Kidney (tissue), 14 donors: ENCODE data around the gene BAZ1A. TPM values are rescaled to one million over a fixed set of nuclear protein-coding genes. Genes with fewer than 3 reads are reported as not detected.

Experiments
- DNase-seq, 5 donors: peaks; one replicate each; pipeline ENCODE4 v3.0.0-alpha.2; 2013 to 2020
- FAIRE-seq: peaks from 2 replicates; lab custom pipeline; 2012; peaks lifted over from hg19 to GRCh38; lab: Jason Lieb, UNC
- H3K27ac ChIP-seq, 2 donors: one replicate each; pipeline ENCODE4 v1.7.0; 2013; ENCODE audit warnings: low read depth in 2 of 2, low read length in 2 of 2, inconsistent platforms in 1 of 2
- H3K27me3 ChIP-seq: one replicate; pipeline ENCODE4 v1.7.1; 2013; ENCODE audit warnings: low read length, inconsistent platforms; ENCODE audit not compliant: control insufficient read depth, insufficient read depth
- H3K36me3 ChIP-seq, 3 donors: one replicate each; pipeline versions ENCODE4 v1.7.0 to v1.7.1; 2013; ENCODE audit warnings: low read length in 3 of 3, control low read depth in 1 of 3, inconsistent platforms in 1 of 3; ENCODE audit not compliant: insufficient read depth in 3 of 3, control insufficient read depth in 2 of 3
- H3K4me1 ChIP-seq, 3 donors: one replicate each; pipeline versions ENCODE4 v1.7.0 to v1.7.1; 2013; ENCODE audit warnings: low read length in 3 of 3, inconsistent platforms in 1 of 3, low read depth in 1 of 3; ENCODE audit not compliant: control insufficient read depth in 2 of 3, insufficient read depth in 2 of 3
- H3K4me3 ChIP-seq, 3 donors: one replicate each; pipeline versions ENCODE4 v1.7.0 to v1.8.1; 2013; ENCODE audit warnings: low read length in 3 of 3, control low read depth in 1 of 3, inconsistent platforms in 1 of 3
- H3K9ac ChIP-seq, 3 donors: one replicate each; pipeline versions ENCODE4 v1.7.0 to v1.7.1; 2013; ENCODE audit warnings: low read length in 3 of 3, control low read depth in 1 of 3, inconsistent platforms in 1 of 3
- H3K9me3 ChIP-seq, 3 donors: one replicate each; pipeline versions ENCODE4 v1.7.0 to v1.7.1; 2013; ENCODE audit warnings: low read length in 3 of 3, control low read depth in 1 of 3, inconsistent platforms in 1 of 3; ENCODE audit not compliant: control insufficient read depth in 2 of 3, insufficient read depth in 1 of 3
- CTCF ChIP-seq: IDR thresholded peaks from 3 replicates; pipeline ENCODE4 v1.5.1; 2012; ENCODE audit warnings: mild to moderate bottlenecking, moderate library complexity, borderline replicate concordance; ENCODE audit not compliant: insufficient read depth; ENCODE audit errors: extremely low read depth
- intact Hi-C: fragments of 100-400 bp; cut with DNase I; formaldehyde crosslinking; loops from one replicate; pipeline ENCODE4 v1.11.1; 2022
- polyA plus RNA-seq: library from polyadenylated mRNA; stranded (reverse); fragments of 350-450 nt; fragmentation: Illumina TruSeq; extraction: RNeasy Lipid Tissue Mini Kit (QIAGEN cat#74804); gene quantifications from one replicate; pipeline ENCODE4 v1.2.3, GENCODE V29; 2014; ENCODE audit warnings: low read depth, low replicate concordance; ENCODE audit not compliant: insufficient read depth
- total RNA-seq: library from RNA; stranded (reverse); fragmentation: NEBNext Ultra II Directional; extraction: Animal tissue kit (Norgen Biotek cat#: 25700); gene quantifications from one replicate; pipeline ENCODE4 v1.2.1, GENCODE V29; 2021
- donor health status: control.
- donor health status: control.
- donor health status: control.
- donor health status: control.
- donor health status: control.
- donor health status: DM: yes; HTN: yes; CAD: no.
- donor health status: Normal renal cell carcinoma (clear cell type).

BAZ1A gene
- total and polyA plus RNA-seq, 2 donors from 2014 or later = 3.1 to 20.8 TPM

DNA sequence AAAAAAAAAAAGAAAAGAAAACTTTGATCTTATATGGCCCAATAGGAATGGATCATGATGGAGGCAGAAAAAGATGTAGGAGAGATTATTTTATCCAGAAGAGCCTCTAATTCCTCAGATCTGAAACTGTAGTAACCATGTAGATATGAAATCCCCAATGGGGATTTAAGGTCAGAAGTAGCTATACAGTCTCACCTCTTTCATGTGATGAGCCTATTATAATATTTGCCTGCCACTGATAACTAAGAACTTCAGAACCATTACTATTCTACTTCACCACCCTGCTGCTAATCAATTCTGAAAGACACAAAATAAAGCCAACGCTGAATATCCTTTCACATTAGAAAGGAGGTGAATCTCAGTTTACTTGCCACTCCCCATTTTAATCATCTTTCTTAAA is 29.3 kb downstream of the BAZ1A start:
- Histone ChIP-seq H3K4me3 (no peak overlapping the region), H3K27ac (no peak overlapping the region), H3K36me3 (no peaks in the 10 kb centered on the region), H3K4me1 (no peaks in the 10 kb centered on the region), H3K27me3 (no peaks in the 10 kb centered on the region), H3K9ac (no peak overlapping the region), H3K9me3 (no peaks in the 10 kb centered on the region)
- DNase-seq (no peak), FAIRE-seq (no peak)
- TF ChIP-seq CTCF = no peak
- intact Hi-C loops = no loop called here

GRCh38 chr14:34843011-34843554 is 32.1 kb downstream of the BAZ1A start:
- peak in 1 of 5 donors; percentile 14 for DNase-seq
- H3K9ac ChIP-seq = no peak overlapping the region
- H3K4me1 ChIP-seq = no peaks in the 10 kb centered on the region
- H3K36me3 ChIP-seq = no peaks in the 10 kb centered on the region
- FAIRE-seq = no peak
- no peaks in the 10 kb centered on the region for H3K9me3 ChIP-seq
- no peak for TF ChIP-seq CTCF
- no peaks in the 10 kb centered on the region for H3K27me3 ChIP-seq
- no peak overlapping the region for H3K4me3 ChIP-seq
- no peak overlapping the region for H3K27ac ChIP-seq
- intact Hi-C loops = no loop called here

DNA sequence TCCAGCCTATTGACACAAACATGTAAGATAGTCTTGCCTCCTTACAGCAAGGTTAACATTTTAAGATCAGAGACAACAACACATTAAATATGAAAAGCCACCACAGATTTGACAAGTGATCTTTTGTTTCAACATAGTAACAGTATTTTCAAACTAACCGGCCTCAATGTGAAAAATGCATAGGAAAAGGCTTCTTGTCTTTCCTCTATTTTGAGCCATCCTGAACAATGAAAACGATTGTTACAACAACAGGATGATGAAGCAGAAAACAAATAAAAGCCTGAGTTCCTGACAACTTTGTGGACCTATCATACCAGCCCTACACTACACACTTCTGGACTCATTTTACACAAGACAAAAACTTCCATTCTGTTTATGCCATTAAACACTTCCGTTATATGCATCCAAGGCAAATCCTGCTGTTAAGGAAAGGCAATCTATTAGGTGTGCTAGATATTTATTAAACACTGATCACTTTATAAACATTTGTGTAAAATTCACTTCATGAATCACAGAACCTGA is 37.3 kb downstream of the BAZ1A start:
- FAIRE-seq (no peak), DNase-seq (no peak)
- no peaks in the 10 kb centered on the region for H3K4me1 ChIP-seq
- H3K4me3 ChIP-seq = no peak overlapping the region
- no peak overlapping the region for H3K27ac ChIP-seq
- H3K9ac ChIP-seq = no peak overlapping the region
- TF ChIP-seq CTCF = no peak
- intact Hi-C loops = no loop called here
- H3K9me3 ChIP-seq = no peaks in the 10 kb centered on the region
- no peaks in the 10 kb centered on the region for H3K36me3 ChIP-seq
- no peaks in the 10 kb centered on the region for H3K27me3 ChIP-seq

GRCh38 chr14:34835312-34835711 is 39.8 kb downstream of the BAZ1A start:
- no peak overlapping the region for H3K27ac ChIP-seq
- no peaks in the 10 kb centered on the region for H3K36me3 ChIP-seq
- H3K4me3 ChIP-seq = no peak overlapping the region
- no peak for TF ChIP-seq CTCF
- DNase-seq (no peak), FAIRE-seq (no peak)
- intact Hi-C loops = no loop called here
- H3K4me1 ChIP-seq = no peaks in the 10 kb centered on the region
- H3K27me3 ChIP-seq = no peaks in the 10 kb centered on the region
- H3K9ac ChIP-seq = no peak overlapping the region
- H3K9me3 ChIP-seq = no peaks in the 10 kb centered on the region
